HL-60 (cell line): ENCODE results near the gene ODF2.

Source experiments
- CTCF ChIP-seq: IDR thresholded peaks from one replicate; pipeline ENCODE4 v1.5.1; 2011; ENCODE audit warnings: low read length, control low read depth, inconsistent platforms; ENCODE audit not compliant: insufficient read depth
- GABPA ChIP-seq: IDR thresholded peaks from 2 replicates; pipeline ENCODE4 v1.6.1; 2012; ENCODE audit warnings: low read depth
- POLR2AphosphoS5 ChIP-seq: IDR thresholded peaks from 2 replicates; pipeline ENCODE4 v1.6.1; 2012; ENCODE audit warnings: low read depth
- SPI1 ChIP-seq: IDR thresholded peaks from 2 replicates; pipeline ENCODE4 v1.6.1; 2012; ENCODE audit warnings: low read depth, mild to moderate bottlenecking, borderline replicate concordance
- TF ChIP-seq, protein P1 (sequence below): IDR thresholded peaks from 2 replicates; pipeline ENCODE4 v1.6.1; 2012; ENCODE audit warnings: low read depth; ENCODE audit not compliant: insufficient replicate concordance

DNA sequence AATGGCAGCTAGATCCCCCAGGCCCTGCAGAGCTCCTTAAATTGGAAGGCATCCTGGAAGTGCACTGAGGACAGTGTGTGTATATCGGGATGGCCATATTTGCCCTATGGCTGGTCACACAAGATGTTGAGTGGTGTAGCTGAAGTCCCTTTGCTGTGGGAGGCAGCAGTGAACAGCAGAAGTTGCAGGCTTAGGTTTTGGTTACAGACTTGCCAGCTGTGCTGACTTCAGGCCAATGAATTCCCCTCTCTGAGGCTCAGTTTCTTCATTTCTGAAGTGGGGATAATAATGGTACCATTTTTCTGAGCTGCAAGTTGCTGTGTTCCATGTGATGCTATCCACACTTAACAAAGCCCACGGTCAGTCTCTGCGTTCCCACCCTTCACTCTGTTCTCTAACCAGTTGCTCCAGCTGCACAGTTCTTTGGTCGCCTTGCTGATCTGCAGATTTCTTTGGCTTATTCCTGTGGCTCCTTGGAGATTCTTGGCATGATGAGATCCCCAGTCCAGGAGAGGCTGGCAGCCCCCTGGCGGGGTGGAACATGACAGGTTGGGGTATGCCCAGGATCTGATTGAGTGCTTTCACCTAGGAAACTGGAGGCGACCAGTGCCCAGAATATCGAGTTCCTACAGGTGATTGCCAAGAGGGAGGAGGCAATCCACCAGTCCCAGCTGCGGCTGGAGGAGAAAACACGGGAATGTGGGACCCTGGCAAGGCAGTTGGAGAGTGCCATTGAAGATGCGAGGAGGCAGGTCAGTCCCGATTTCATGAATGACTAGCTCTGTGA, 42.2 kb downstream of the ODF2 start:
- no peak for TF ChIP-seq CTCF
- TF ChIP-seq, protein P1, sequence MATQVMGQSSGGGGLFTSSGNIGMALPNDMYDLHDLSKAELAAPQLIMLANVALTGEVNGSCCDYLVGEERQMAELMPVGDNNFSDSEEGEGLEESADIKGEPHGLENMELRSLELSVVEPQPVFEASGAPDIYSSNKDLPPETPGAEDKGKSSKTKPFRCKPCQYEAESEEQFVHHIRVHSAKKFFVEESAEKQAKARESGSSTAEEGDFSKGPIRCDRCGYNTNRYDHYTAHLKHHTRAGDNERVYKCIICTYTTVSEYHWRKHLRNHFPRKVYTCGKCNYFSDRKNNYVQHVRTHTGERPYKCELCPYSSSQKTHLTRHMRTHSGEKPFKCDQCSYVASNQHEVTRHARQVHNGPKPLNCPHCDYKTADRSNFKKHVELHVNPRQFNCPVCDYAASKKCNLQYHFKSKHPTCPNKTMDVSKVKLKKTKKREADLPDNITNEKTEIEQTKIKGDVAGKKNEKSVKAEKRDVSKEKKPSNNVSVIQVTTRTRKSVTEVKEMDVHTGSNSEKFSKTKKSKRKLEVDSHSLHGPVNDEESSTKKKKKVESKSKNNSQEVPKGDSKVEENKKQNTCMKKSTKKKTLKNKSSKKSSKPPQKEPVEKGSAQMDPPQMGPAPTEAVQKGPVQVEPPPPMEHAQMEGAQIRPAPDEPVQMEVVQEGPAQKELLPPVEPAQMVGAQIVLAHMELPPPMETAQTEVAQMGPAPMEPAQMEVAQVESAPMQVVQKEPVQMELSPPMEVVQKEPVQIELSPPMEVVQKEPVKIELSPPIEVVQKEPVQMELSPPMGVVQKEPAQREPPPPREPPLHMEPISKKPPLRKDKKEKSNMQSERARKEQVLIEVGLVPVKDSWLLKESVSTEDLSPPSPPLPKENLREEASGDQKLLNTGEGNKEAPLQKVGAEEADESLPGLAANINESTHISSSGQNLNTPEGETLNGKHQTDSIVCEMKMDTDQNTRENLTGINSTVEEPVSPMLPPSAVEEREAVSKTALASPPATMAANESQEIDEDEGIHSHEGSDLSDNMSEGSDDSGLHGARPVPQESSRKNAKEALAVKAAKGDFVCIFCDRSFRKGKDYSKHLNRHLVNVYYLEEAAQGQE = no peak
- TF ChIP-seq POLR2AphosphoS5 = no peak
- TF ChIP-seq GABPA = no peak
- no peak for TF ChIP-seq SPI1
